Measurements from ENCODE around the gene TEC.

TEC gene

DNA sequence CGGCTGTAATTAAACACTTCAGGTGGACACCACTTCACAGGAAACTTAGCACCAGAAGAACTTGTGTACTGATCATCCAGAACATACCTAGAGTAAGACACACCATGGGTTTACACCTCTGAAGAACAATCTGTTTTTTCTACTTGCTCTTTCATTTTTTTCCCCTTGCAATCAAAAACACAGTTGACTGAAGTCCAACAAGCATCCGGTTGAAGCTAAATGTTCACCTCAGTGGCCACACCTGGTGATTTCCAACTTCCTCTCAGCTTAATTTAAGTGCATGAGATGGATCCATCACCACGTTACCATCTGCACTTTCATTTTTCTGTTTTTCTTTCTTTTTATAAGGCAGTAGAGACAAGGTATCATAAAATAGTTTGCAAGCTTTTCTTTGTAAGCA, 130.7 kb downstream of the TEC start:
- DNase-seq (ENCODE audit: low spot score): peak; percentile 27
- no peak for TF ChIP-seq CTCF (IDR thresholded peaks at IDR 0.05; ENCODE audit: extremely low read depth, insufficient read depth, missing control alignments)
- in situ Hi-C loops (cut with MboI; ENCODE audit: low pct_unique_long_range_greater_than_20kb, low sequenced_read_pairs, unreplicated experiment): loop anchor here (25.0 kb wide), 1 partner anchor 398 kb away; no protein-coding TSS in a partner anchor

DNA sequence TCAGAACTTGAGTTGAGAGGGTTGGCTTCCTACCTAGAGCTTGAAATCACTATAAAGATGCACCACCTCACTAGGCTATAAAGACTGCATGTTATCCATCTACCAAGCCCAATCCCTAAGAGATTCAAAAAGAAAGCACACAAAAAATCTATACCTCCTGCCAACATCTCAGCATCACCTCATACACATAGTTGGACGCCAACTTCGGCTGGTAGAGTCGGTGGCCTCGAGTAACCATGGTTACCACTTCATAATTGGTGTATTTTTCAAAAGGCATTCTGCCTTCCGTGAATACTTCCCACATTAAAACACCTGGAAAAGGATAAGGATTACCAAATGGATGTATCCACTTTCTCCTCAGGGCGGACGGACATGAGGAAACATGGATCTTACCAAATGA, 131.1 kb downstream of the TEC start:
- DNase-seq (ENCODE audit: low spot score): no peak
- in situ Hi-C loops (cut with MboI; ENCODE audit: low pct_unique_long_range_greater_than_20kb, low sequenced_read_pairs, unreplicated experiment): loop anchor here (25.0 kb wide), 1 partner anchor 399 kb away; no protein-coding TSS in a partner anchor
- TF ChIP-seq CTCF (IDR thresholded peaks at IDR 0.05; ENCODE audit: extremely low read depth, insufficient read depth, missing control alignments): no peak

DNA sequence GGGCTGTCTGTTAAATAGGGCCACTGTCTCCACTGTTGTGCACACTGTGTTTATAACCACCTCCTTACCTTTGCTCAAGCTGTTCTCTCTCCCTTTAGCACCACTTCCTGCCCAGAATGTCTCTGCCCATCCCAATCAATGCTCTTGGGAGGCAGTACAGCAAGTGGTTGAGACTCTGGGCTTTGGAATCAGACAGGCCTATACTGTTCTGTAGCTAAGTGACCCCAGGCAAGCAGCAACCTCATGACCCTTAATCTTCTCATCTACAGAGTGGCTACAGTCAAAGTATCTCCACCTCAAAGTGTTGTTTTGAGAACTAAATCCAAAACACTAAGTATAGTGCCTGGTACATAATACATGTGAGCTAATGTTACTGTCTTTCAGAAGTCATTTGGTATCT, 131.8 kb downstream of the TEC start:
- no peak for TF ChIP-seq CTCF (IDR thresholded peaks at IDR 0.05; ENCODE audit: extremely low read depth, insufficient read depth, missing control alignments)
- in situ Hi-C loops (cut with MboI; ENCODE audit: low pct_unique_long_range_greater_than_20kb, low sequenced_read_pairs, unreplicated experiment): loop anchor here (25.0 kb wide), 1 partner anchor 399 kb away; no protein-coding TSS in a partner anchor
- DNase-seq (ENCODE audit: low spot score): no peak

- TF ChIP-seq CTCF (IDR thresholded peaks at IDR 0.05; ENCODE audit: extremely low read depth, insufficient read depth, missing control alignments): no peak
- in situ Hi-C loops (cut with MboI; ENCODE audit: low pct_unique_long_range_greater_than_20kb, low sequenced_read_pairs, unreplicated experiment): loop anchor here (25.0 kb wide), 1 partner anchor 403 kb away; no protein-coding TSS in a partner anchor
- no peak for DNase-seq (ENCODE audit: low spot score)
Measured at GRCh38 chr4:48134081-48134480, 135.6 kb downstream of the TEC start, which contains the start of gene TXK. Gene TXK, minus strand, starts transcription at chr4:48134250. Its CDS starts 80 bp downstream, at chr4:48134170.

GRCh38 chr4:48133669-48134068, 136.0 kb downstream of the TEC start:
- no peak for DNase-seq (ENCODE audit: low spot score)
- TF ChIP-seq CTCF (IDR thresholded peaks at IDR 0.05; ENCODE audit: extremely low read depth, insufficient read depth, missing control alignments): no peak
- in situ Hi-C loops (cut with MboI; ENCODE audit: low pct_unique_long_range_greater_than_20kb, low sequenced_read_pairs, unreplicated experiment): loop anchor here (25.0 kb wide), 1 partner anchor 404 kb away; no protein-coding TSS in a partner anchor

- no peak for TF ChIP-seq CTCF (IDR thresholded peaks at IDR 0.05; ENCODE audit: extremely low read depth, insufficient read depth, missing control alignments)
- DNase-seq (ENCODE audit: low spot score): no peak
- in situ Hi-C loops (cut with MboI; ENCODE audit: low pct_unique_long_range_greater_than_20kb, low sequenced_read_pairs, unreplicated experiment): loop anchor here (25.0 kb wide), 1 partner anchor 406 kb away; no protein-coding TSS in a partner anchor
Measured at GRCh38 chr4:48131736-48132135, 137.9 kb downstream of the TEC start.
